ENCODE data around the gene EMB. TPM values are rescaled to one million over a fixed set of nuclear protein-coding genes. Genes with fewer than 3 reads are reported as not detected.

Gene EMB
- total RNA-seq, 1 experiment from 2014 or later: not detected

Other genes with a start within 250 kb of the EMB start
- 5.7 and 12.8 TPM in 2 replicates for gene PARP8, start 225.3 kb upstream of the EMB start, total RNA-seq (2014; rRNA removed; shearing (Covaris generic))

Measured in H4 (cell line).